Bronchial smooth muscle cell (primary cell): Measurements from ENCODE around the gene ATG4A. TPM values are rescaled to one million over a fixed set of nuclear protein-coding genes. Genes with fewer than 3 reads are reported as not detected.

Source experiments
- total RNA-seq: library from RNA; depleted of rRNA; stranded (reverse); fragments of >200 nt; gene quantifications from 2 replicates; pipeline ENCODE4 v1.2.1, GENCODE V29; 2014

The ATG4A gene
- 9.0 and 10.0 TPM in 2 replicates for total RNA-seq

GRCh38 chrX:108091264-108091877 lies at the start of gene ATG4A, which contains the start of gene PSMD10:
TSS of gene ATG4A (plus strand) at chrX:108091778. CDS start at chrX:108091827, 49 bp downstream.
TSS of gene PSMD10 (minus strand) at chrX:108091542. CDS start at chrX:108091520, 22 bp downstream.

DNA sequence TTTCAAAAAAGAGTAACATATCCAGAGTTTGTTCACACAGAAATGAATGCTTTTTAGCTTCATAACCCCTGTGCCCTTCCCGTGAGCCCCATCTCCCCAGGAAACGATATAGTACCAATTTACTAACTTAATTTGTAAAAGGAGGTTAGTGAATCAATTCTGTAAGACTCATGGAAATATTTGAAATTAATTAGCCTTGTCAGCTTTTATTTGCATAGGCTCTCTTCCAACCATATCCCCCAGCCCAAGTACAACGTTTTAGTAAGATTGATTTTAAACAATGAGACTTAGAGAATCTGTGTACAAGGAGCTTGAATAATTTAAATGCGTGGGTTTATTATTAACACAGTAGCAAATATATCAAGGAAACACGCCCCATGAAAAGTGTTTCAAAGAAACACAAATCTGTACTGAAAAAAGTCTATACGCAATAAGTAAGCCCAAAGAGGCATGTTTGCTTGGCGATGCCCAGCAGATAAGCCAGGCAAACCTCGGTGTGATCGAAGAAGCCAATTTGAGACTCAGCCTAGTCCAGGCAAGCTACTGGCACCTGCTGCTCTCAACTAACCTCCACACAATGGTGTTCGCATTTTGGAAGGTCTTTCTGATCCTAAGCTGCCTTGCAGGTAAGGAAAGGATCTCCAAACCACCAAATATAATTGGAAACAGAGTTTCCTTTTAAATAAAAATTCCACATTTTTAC lies 46.9 kb upstream of the ATG4A start, which contains the start of gene VSIG1:
Gene VSIG1 (plus strand): TSS at position 512 of the 703 bp plus-strand sequence. CDS start 66 bp downstream, at position 578.

Other genes with a start within 250 kb of the ATG4A start
- not detected in 2 replicates for gene TEX13B, start 109.4 kb upstream of the ATG4A start, total RNA-seq
- gene VSIG1, start 46.7 kb upstream of the ATG4A start, total RNA-seq: under 0.01 TPM in 1 of 2 replicates, not detected in the other
- 73.3 and 93.8 TPM in 2 replicates for gene PSMD10, start 236 bp upstream of the ATG4A start, total RNA-seq